Mammary epithelial cell (primary cell): ENCODE data around the gene SIGLEC6.

ENCODE experiments used
- EZH2 ChIP-seq: IDR thresholded peaks from 2 replicates; pipeline ENCODE4 v1.6.1; 2012; ENCODE audit warnings: low read length, inconsistent platforms, borderline replicate concordance
- TF ChIP-seq, protein P1 (sequence below), 2 donors: IDR thresholded peaks in 1 of 2; conservative IDR thresholded peaks in 1 of 2; 2 replicates each; pipeline ENCODE4 v1.5.1; 2011 to 2012; ENCODE audit warnings: inconsistent platforms in 2 of 2, low read length in 2 of 2, mild to moderate bottlenecking in 2 of 2, control low read depth in 1 of 2, low read depth in 1 of 2; ENCODE audit not compliant: insufficient read depth in 1 of 2; ENCODE audit errors: extremely low read depth in 1 of 2

DNA sequence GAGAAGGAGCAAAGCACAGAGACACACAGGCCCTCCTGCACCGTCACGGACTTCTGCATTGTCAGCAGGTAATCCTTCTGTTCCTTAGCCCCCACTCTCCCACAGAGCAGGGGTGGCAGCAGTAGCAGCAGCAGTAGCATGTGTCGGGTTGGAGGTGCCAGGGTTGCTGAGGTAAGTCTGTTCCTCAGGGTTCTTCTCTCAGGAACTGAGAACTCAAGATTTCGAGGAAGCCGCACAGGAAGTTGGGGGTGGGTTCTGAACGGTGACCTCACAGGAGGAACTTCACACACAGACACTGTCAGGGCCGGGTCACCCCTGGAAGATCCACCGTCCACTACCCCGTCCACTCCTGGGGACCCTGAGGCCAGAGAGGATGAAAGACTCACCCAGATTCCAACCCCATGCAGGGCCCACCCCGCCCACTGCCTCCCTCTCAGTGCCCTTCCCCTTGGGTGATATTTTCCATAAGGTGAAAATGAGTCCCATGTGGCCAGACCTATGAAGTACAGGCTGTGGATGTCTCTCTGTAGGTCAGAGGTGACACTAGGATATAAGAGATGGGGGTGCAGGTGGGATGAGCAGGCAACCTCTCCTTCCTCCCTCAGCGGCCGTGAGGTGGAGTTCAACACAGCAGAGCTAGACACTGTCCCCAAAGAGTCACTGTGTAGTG lies 29.7 kb downstream of the SIGLEC6 start, which contains the start of gene SIGLEC12:
- TF ChIP-seq, protein P1, sequence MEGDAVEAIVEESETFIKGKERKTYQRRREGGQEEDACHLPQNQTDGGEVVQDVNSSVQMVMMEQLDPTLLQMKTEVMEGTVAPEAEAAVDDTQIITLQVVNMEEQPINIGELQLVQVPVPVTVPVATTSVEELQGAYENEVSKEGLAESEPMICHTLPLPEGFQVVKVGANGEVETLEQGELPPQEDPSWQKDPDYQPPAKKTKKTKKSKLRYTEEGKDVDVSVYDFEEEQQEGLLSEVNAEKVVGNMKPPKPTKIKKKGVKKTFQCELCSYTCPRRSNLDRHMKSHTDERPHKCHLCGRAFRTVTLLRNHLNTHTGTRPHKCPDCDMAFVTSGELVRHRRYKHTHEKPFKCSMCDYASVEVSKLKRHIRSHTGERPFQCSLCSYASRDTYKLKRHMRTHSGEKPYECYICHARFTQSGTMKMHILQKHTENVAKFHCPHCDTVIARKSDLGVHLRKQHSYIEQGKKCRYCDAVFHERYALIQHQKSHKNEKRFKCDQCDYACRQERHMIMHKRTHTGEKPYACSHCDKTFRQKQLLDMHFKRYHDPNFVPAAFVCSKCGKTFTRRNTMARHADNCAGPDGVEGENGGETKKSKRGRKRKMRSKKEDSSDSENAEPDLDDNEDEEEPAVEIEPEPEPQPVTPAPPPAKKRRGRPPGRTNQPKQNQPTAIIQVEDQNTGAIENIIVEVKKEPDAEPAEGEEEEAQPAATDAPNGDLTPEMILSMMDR (conservative IDR thresholded peaks at IDR 0.05 in 1 of 2, IDR thresholded peaks at IDR 0.05 in 1 of 2; ENCODE audit: extremely low read depth in 1 of 2, insufficient read depth in 1 of 2, low read depth in 1 of 2, low read length in 2 of 2) = no peak
- no peak for TF ChIP-seq EZH2
